Body of pancreas (tissue), 4 donors: ENCODE data around the gene PNKP.

ENCODE experiments used
- POLR2A ChIP-seq, 3 donors: fragments of 450-650 bp; IDR thresholded peaks; one replicate each; pipeline ENCODE4 v1.6.1; 2016; ENCODE audit warnings: antibody characterized with exemption in 3 of 3, mild to moderate bottlenecking in 2 of 3
- TF ChIP-seq, protein P1 (sequence below), 7 experiments: fragments of 450-650 bp in 4 of 7; fragments of 200-600 bp in 3 of 7; sonication (generic) in 3 of 7; IDR thresholded peaks; one replicate each; pipeline ENCODE4 v1.5.1; 2016 to 2019; ENCODE audit warnings: antibody characterized with exemption in 7 of 7

DNA sequence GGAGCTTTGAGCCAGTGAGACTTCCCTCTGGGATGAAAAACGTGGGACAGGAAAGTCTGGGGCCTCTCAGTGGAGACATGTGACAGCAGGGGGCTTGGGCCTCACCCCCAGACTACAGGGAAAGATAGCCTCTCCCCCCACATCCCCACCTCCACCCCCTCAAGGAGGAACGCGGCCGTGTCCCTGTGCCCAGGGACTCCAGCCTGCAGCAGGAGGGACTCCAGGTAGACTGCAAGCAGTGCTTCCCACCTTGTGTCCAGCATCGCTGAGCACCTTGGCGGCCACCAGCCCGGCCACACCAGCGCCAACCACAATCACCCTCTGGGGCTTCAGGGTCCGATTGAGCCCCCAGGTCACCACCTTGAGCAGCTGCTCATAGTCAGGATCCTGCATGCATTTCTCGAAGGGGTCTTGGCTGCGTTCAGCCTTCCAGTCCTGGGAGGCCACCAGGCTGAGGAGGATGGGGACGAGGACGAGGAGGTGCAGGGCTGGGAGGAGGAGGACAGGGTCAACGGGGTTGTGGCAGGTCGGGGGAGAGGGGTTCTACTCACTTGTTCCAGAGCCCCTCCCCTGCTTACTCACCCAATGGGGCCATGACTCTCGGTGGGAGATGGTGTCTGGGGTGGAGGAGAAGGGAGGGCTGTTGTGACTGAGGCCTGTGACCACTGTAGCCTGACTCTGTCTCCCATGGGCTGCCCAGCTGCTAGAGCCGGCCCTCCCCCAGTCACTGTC is 28.4 kb upstream of the PNKP start:
- TF ChIP-seq, protein P1, sequence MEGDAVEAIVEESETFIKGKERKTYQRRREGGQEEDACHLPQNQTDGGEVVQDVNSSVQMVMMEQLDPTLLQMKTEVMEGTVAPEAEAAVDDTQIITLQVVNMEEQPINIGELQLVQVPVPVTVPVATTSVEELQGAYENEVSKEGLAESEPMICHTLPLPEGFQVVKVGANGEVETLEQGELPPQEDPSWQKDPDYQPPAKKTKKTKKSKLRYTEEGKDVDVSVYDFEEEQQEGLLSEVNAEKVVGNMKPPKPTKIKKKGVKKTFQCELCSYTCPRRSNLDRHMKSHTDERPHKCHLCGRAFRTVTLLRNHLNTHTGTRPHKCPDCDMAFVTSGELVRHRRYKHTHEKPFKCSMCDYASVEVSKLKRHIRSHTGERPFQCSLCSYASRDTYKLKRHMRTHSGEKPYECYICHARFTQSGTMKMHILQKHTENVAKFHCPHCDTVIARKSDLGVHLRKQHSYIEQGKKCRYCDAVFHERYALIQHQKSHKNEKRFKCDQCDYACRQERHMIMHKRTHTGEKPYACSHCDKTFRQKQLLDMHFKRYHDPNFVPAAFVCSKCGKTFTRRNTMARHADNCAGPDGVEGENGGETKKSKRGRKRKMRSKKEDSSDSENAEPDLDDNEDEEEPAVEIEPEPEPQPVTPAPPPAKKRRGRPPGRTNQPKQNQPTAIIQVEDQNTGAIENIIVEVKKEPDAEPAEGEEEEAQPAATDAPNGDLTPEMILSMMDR (IDR thresholded peaks at IDR 0.05) = no peak
- no peak for TF ChIP-seq POLR2A (IDR thresholded peaks at IDR 0.05)
